ENCODE results near the gene TNIK. TPM values are rescaled to one million over a fixed set of nuclear protein-coding genes. Genes with fewer than 3 reads are reported as not detected.
"Not testable (repeated sequence)": the region's sequence is repeated elsewhere in the genome, so short reads cannot be mapped to it uniquely, and the experiment has no call there.

Gene TNIK
- polyA plus RNA-seq, 1 donor = 32.3 TPM

GRCh38 chr3:171287761-171288160 lies 172.4 kb downstream of the TNIK start:
- WGBS (ENCODE audit: insufficient coverage, low lambda C conversion rate) = no CpG with 5 or more reads among the region's 3 CpGs
- H3K27ac ChIP-seq (ENCODE audit: low read length); H3K36me3 ChIP-seq (ENCODE audit: control insufficient read depth, insufficient read depth, low read length); H3K27me3 ChIP-seq (ENCODE audit: control insufficient read depth, insufficient read depth, low read length); H3K4me3 ChIP-seq (ENCODE audit: low read length); H3K9me3 ChIP-seq (ENCODE audit: control insufficient read depth, low read depth, low read length); DNase-seq; H3K4me1 ChIP-seq (ENCODE audit: control insufficient read depth, insufficient read depth, low read length): not testable (repeated sequence)

- Histone ChIP-seq H3K9me3 (ENCODE audit: control insufficient read depth, low read depth, low read length) (no peaks in the 10 kb centered on the region), H3K4me1 (ENCODE audit: control insufficient read depth, insufficient read depth, low read length) (no peaks in the 10 kb centered on the region), H3K36me3 (ENCODE audit: control insufficient read depth, insufficient read depth, low read length) (no peaks in the 10 kb centered on the region), H3K4me3 (ENCODE audit: low read length) (no peak overlapping the region), H3K27me3 (ENCODE audit: control insufficient read depth, insufficient read depth, low read length) (no peaks in the 10 kb centered on the region), H3K27ac (ENCODE audit: low read length) (no peak overlapping the region)
- WGBS (ENCODE audit: insufficient coverage, low lambda C conversion rate) = no CpG with 5 or more reads among the region's 1 CpG
- DNase-seq = peak in 1 of 2 donors; percentile 47
These were observed 173.5 kb downstream of the TNIK start for GRCh38 chr3:171286580-171287249.

GRCh38 chr3:171285287-171285686 lies 174.9 kb downstream of the TNIK start:
- H3K27me3 ChIP-seq (ENCODE audit: control insufficient read depth, insufficient read depth, low read length) = no peaks in the 10 kb centered on the region
- H3K4me1 ChIP-seq (ENCODE audit: control insufficient read depth, insufficient read depth, low read length) = no peaks in the 10 kb centered on the region
- no peak for DNase-seq
- no peaks in the 10 kb centered on the region for H3K9me3 ChIP-seq (ENCODE audit: control insufficient read depth, low read depth, low read length)
- 67% methylated on average over 1 of the region's 2 CpGs for WGBS (ENCODE audit: insufficient coverage, low lambda C conversion rate)
- no peak overlapping the region for H3K27ac ChIP-seq (ENCODE audit: low read length)
- no peaks in the 10 kb centered on the region for H3K36me3 ChIP-seq (ENCODE audit: control insufficient read depth, insufficient read depth, low read length)
- no peak overlapping the region for H3K4me3 ChIP-seq (ENCODE audit: low read length)

GRCh38 chr3:171284308-171285075 lies 175.7 kb downstream of the TNIK start:
- Histone ChIP-seq H3K36me3 (ENCODE audit: control insufficient read depth, insufficient read depth, low read length) (no peaks in the 10 kb centered on the region), H3K27me3 (ENCODE audit: control insufficient read depth, insufficient read depth, low read length) (no peaks in the 10 kb centered on the region), H3K4me1 (ENCODE audit: control insufficient read depth, insufficient read depth, low read length) (no peaks in the 10 kb centered on the region), H3K9me3 (ENCODE audit: control insufficient read depth, low read depth, low read length) (no peaks in the 10 kb centered on the region), H3K27ac (ENCODE audit: low read length) (no peak overlapping the region), H3K4me3 (ENCODE audit: low read length) (no peak overlapping the region)
- 76% methylated on average over 2 of the region's 5 CpGs for WGBS (ENCODE audit: insufficient coverage, low lambda C conversion rate)
- DNase-seq = no peak

GRCh38 chr3:171283848-171284222 lies 176.4 kb downstream of the TNIK start:
- Histone ChIP-seq H3K4me3 (ENCODE audit: low read length) (no peak overlapping the region), H3K9me3 (ENCODE audit: control insufficient read depth, low read depth, low read length) (no peaks in the 10 kb centered on the region), H3K4me1 (ENCODE audit: control insufficient read depth, insufficient read depth, low read length) (no peaks in the 10 kb centered on the region), H3K27ac (ENCODE audit: low read length) (no peak overlapping the region), H3K36me3 (ENCODE audit: control insufficient read depth, insufficient read depth, low read length) (no peaks in the 10 kb centered on the region), H3K27me3 (ENCODE audit: control insufficient read depth, insufficient read depth, low read length) (no peaks in the 10 kb centered on the region)
- no peak for DNase-seq
- WGBS (ENCODE audit: insufficient coverage, low lambda C conversion rate) = no CpG with 5 or more reads among the region's 4 CpGs

- Histone ChIP-seq H3K4me3 (ENCODE audit: low read length) (no peak overlapping the region), H3K36me3 (ENCODE audit: control insufficient read depth, insufficient read depth, low read length) (no peaks in the 10 kb centered on the region), H3K4me1 (ENCODE audit: control insufficient read depth, insufficient read depth, low read length) (no peaks in the 10 kb centered on the region), H3K9me3 (ENCODE audit: control insufficient read depth, low read depth, low read length) (no peaks in the 10 kb centered on the region), H3K27me3 (ENCODE audit: control insufficient read depth, insufficient read depth, low read length) (no peaks in the 10 kb centered on the region), H3K27ac (ENCODE audit: low read length) (no peak overlapping the region)
- no peak for DNase-seq
- 71% methylated on average over 1 of the region's 6 CpGs for WGBS (ENCODE audit: insufficient coverage, low lambda C conversion rate)
These were observed 176.9 kb downstream of the TNIK start for GRCh38 chr3:171283183-171283847.

GRCh38 chr3:171282041-171282440 lies 178.2 kb downstream of the TNIK start:
- Histone ChIP-seq H3K4me1 (ENCODE audit: control insufficient read depth, insufficient read depth, low read length) (no peaks in the 10 kb centered on the region), H3K36me3 (ENCODE audit: control insufficient read depth, insufficient read depth, low read length) (no peaks in the 10 kb centered on the region), H3K27ac (ENCODE audit: low read length) (no peak overlapping the region), H3K27me3 (ENCODE audit: control insufficient read depth, insufficient read depth, low read length) (no peaks in the 10 kb centered on the region), H3K9me3 (ENCODE audit: control insufficient read depth, low read depth, low read length) (no peaks in the 10 kb centered on the region), H3K4me3 (ENCODE audit: low read length) (no peak overlapping the region)
- WGBS (ENCODE audit: insufficient coverage, low lambda C conversion rate) = 80% methylated on average over 1 of the region's 4 CpGs
- DNase-seq = no peak

GRCh38 chr3:171281256-171281992 lies 178.8 kb downstream of the TNIK start:
- no peak for DNase-seq
- WGBS (ENCODE audit: insufficient coverage, low lambda C conversion rate) = no CpG with 5 or more reads among the region's 2 CpGs
- Histone ChIP-seq H3K4me1 (ENCODE audit: control insufficient read depth, insufficient read depth, low read length) (no peaks in the 10 kb centered on the region), H3K36me3 (ENCODE audit: control insufficient read depth, insufficient read depth, low read length) (no peaks in the 10 kb centered on the region), H3K9me3 (ENCODE audit: control insufficient read depth, low read depth, low read length) (no peaks in the 10 kb centered on the region), H3K27ac (ENCODE audit: low read length) (no peak overlapping the region), H3K4me3 (ENCODE audit: low read length) (no peak overlapping the region), H3K27me3 (ENCODE audit: control insufficient read depth, insufficient read depth, low read length) (no peaks in the 10 kb centered on the region)

- Histone ChIP-seq H3K27ac (ENCODE audit: low read length) (no peak overlapping the region), H3K36me3 (ENCODE audit: control insufficient read depth, insufficient read depth, low read length) (no peaks in the 10 kb centered on the region), H3K27me3 (ENCODE audit: control insufficient read depth, insufficient read depth, low read length) (no peaks in the 10 kb centered on the region), H3K4me3 (ENCODE audit: low read length) (no peak overlapping the region), H3K9me3 (ENCODE audit: control insufficient read depth, low read depth, low read length) (no peaks in the 10 kb centered on the region), H3K4me1 (ENCODE audit: control insufficient read depth, insufficient read depth, low read length) (no peaks in the 10 kb centered on the region)
- DNase-seq = no peak
- WGBS (ENCODE audit: insufficient coverage, low lambda C conversion rate) = no CpG with 5 or more reads among the region's 3 CpGs
These were observed 180.2 kb downstream of the TNIK start for GRCh38 chr3:171279972-171280371.

GRCh38 chr3:171278299-171278590 lies 182.0 kb downstream of the TNIK start:
- DNase-seq = no peak
- Histone ChIP-seq H3K36me3 (ENCODE audit: control insufficient read depth, insufficient read depth, low read length) (no peaks in the 10 kb centered on the region), H3K27ac (ENCODE audit: low read length) (no peak overlapping the region), H3K27me3 (ENCODE audit: control insufficient read depth, insufficient read depth, low read length) (no peaks in the 10 kb centered on the region), H3K4me3 (ENCODE audit: low read length) (no peak overlapping the region), H3K9me3 (ENCODE audit: control insufficient read depth, low read depth, low read length) (no peaks in the 10 kb centered on the region), H3K4me1 (ENCODE audit: control insufficient read depth, insufficient read depth, low read length) (no peaks in the 10 kb centered on the region)

Data from large intestine (tissue), 3 donors.